Astrocyte of the cerebellum (primary cell): ENCODE measurements around the gene GATA5.
"Not testable (repeated sequence)": the region's sequence is repeated elsewhere in the genome, so short reads cannot be mapped to it uniquely, and the experiment has no call there.

Source experiments
- DNase-seq: peaks from one replicate; pipeline ENCODE4 v3.0.0-alpha.2; 2011; ENCODE audit warnings: low read depth
- H3K4me3 ChIP-seq: 2 replicates; pipeline ENCODE4 v1.5.1; 2011; ENCODE audit warnings: mild to moderate bottlenecking, low read depth, low read length, moderate library complexity
- in situ Hi-C: cut with HindIII; loops from 2 replicates; pipeline ENCODE4 v1.10.0; 2017; ENCODE audit warnings: low sequenced_read_pairs
- TF ChIP-seq, protein P1 (sequence below): IDR thresholded peaks from 2 replicates; pipeline ENCODE4 v1.5.1; 2012; ENCODE audit warnings: low read length, low read depth, moderate library complexity, mild to moderate bottlenecking; ENCODE audit errors: missing control alignments

GATA5 gene

DNA sequence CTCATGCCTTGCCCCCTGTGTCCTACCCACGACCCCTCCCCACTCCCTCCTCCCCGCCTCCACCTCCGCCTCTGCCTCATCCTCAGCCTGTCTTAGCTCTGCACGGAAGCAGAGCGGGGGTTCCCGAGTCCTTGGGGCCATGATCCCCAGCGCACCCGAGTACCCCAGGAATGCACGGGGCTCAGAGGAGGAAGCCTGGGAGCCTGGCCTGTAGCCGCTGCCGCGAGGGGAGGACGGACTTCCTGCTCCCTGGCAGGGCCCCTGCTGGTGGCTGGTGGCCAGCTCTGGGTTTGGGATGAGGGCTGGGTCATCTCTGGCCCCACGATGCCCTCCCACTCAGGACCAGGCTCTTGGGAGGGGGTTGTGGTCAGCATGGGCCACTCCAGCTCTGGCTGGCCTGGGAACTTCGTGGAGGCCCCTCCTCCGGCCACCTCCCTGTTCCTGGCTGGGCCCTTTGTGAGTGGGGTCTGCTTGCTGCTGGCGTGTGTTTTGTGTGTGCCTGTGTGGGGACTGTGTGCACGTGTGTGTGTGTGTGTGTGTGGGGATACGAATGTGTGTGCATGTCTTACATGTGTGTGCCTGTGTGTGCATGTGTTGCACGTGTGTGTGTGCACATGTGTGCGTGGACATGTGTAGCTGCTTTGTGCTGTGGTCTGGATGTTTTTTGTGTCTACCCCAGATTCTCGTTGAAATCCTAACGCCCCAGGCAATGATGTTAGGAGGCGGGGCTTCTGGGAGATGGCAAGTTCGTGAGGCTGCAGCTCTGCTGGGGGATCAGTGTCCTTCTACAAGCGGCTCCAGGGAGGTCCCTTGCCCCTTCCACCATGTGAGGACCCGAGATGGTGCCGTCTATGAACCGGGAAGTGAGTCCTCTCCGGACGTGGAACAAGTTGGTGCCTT, 47.1 kb downstream of the GATA5 start:
- DNase-seq: no peak
- TF ChIP-seq, protein P1, sequence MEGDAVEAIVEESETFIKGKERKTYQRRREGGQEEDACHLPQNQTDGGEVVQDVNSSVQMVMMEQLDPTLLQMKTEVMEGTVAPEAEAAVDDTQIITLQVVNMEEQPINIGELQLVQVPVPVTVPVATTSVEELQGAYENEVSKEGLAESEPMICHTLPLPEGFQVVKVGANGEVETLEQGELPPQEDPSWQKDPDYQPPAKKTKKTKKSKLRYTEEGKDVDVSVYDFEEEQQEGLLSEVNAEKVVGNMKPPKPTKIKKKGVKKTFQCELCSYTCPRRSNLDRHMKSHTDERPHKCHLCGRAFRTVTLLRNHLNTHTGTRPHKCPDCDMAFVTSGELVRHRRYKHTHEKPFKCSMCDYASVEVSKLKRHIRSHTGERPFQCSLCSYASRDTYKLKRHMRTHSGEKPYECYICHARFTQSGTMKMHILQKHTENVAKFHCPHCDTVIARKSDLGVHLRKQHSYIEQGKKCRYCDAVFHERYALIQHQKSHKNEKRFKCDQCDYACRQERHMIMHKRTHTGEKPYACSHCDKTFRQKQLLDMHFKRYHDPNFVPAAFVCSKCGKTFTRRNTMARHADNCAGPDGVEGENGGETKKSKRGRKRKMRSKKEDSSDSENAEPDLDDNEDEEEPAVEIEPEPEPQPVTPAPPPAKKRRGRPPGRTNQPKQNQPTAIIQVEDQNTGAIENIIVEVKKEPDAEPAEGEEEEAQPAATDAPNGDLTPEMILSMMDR: no peak
- no peak overlapping the region for H3K4me3 ChIP-seq
- in situ Hi-C loops: no loop called here

DNA sequence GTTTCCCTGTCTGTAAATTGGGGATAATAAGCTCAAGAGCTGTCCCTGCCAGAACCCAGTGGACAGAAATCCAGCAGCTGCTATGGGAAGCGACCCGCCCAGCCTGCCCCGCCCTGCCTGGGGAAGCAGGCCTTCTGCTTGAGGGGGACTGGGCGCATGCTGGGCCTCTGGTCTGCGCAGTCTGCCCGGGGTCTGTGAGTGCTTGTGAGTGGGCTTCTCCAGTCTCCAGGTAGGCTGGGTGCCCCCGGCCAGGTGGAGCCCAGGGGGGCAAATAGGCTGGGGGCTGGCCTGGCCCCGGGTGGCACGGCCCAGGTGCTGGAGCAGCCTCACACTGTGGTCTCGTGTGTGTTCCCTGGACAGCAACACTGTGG, 47.8 kb downstream of the GATA5 start:
- TF ChIP-seq, protein P1: no peak
- no peak overlapping the region for H3K4me3 ChIP-seq
- in situ Hi-C loops: no loop called here
- no peak for DNase-seq

DNA sequence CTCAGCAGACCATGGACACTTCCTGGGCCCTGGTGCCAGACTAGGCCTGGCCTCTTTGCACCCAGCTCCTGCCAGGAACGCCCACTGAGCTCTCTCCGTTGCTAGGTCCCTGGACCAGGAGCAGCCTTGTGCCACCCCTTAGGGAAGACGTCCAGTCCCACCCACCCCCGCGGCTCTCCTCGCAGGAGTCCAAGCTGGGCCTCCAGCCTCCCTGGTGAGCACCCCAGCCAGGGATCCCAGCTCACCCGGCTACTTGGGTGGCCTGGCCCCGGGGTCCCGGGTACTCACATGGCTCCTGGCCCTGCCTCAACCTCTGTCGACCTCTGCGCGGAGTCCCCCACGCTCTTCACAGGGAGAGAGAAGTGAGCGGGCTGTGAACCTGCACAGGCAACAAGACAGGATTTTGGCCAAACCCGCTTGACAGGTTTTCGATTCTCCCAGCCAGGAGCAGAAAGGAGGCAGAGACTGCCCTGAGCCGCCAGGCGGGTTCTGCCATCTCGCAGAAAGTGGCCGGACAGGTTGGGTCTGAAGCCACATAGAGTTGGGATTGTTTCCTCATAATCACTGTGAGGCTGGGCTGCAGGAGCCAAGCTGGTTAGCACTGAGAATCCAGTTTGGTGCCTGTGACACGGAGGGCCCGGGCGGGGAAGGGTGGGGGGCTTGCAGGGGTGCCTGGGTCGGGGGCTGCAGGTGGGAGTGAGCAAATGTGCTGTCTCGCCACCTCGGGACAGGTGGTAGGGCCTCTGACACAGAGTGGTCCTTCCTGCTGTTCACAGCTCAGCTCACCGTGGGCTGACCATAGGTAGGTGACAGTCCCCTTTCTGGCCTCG, 48.4 kb downstream of the GATA5 start, which contains the start of gene RBBP8NL:
Gene RBBP8NL (minus strand): TSS at position 368 of the 830 bp plus-strand sequence. CDS start 7,892 bp downstream, outside the sequence.
- DNase-seq: no peak
- H3K4me3 ChIP-seq: no peak within 1 kb of the TSS
- in situ Hi-C loops: no loop called here
- TF ChIP-seq, protein P1: no peak

DNA sequence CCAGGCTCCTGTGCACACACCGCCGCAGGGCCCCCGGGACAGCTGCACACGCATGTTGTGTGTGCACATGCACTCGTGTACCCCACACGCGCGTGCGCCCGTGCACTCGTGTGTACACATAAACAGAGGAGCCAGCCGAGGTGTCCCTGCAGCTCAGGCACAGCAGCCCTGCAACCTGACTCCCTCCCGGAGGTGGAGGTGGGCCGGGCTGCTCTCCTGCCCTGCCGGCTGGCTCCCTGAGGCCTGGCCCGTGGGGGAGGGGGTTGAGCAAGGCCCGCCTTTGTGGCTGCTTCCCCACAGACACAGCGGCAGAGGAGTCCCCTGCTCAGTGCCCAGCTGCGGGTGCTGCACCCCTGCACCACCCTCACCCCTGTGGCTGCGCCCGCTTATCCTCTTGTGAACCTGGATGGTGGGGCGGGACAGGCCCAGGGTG, 49.1 kb downstream of the GATA5 start:
- in situ Hi-C loops: no loop called here
- TF ChIP-seq, protein P1: no peak
- no peak overlapping the region for H3K4me3 ChIP-seq
- no peak for DNase-seq

DNA sequence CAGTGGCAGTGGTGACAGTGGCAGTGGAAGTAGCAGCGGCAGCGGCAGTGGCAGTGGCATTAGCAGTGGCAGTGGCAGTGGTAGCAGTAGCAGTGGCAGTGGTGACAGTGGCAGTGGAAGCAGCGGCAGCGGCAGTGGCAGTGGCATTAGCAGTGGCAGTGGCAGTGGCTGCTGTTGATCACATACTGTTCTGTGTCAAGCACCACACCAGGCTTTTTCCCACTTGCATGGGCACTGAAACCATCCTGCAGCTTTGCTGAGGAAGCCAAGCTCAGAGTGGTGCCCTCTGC, 49.8 kb downstream of the GATA5 start:
- DNase-seq, in situ Hi-C loops, H3K4me3 ChIP-seq: not testable (repeated sequence)

DNA sequence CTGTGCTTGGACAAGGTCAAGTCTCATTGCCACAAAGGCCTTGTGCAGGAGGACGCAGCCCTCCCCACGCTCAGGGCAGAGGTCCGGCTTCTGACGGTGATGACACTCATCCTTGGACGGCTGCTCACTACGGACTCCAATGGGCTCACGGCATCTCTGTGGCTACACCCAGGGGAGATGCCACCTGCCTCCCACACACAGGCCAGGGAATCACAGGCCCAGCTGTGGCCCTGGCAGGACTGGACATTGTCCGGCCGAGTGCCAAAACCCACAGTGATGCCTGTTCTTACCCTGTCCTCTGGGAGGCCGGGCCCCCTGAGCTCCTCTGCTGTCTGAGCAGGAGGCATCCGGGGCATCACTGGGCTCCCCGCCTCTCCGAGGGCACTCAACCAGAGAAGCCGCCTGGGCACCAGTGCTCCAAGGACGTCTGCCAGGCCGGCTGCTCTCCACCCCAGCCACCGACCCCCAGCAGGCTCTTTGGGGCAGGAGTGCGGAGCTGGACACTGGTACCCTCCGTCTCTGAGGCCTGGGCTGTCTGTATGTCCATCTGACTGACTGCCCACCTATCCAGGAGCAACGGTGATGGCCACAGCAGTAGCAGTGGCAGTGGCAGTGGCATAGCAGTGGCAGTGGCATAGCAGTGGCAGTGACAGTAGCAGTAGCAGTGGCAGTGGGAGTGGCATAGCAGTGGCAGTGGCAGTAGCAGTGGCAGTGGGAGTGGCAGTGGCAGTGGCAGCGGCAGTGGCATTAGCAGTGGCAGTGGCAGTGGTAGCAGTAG, 50.3 kb downstream of the GATA5 start:
- DNase-seq: no peak
- in situ Hi-C loops: no loop called here
- H3K4me3 ChIP-seq: no peak overlapping the region
- TF ChIP-seq, protein P1: no peak
